ENCODE results near the gene ING4.

Gene ING4

DNA sequence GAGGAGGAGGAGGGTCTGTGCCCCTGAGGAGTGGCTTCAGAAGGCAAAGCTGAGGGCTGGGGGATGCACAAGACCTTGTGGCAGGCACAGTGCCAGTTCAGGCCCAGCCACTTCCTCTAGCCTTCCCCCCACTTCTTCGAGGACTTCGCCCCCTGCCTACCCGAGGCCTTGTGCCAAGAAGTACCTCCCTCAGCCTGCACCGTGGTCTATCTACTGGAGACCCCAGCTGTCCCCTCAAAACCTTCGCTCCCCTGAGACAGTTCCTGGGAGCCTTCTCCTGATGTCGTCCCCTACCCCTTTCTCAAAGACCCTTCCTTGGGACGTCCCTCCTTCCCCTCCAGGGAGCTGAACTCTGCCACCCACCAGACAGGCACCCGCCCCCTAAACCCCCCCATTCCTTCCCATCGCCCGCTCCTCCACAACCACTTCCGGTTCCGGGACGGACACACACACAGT is 25.7 kb upstream of the ING4 start:
- in situ Hi-C loops (cut with MboI; ENCODE audit: low sequenced_read_pairs, unreplicated experiment), result no loop called here
- TF ChIP-seq, protein P1, sequence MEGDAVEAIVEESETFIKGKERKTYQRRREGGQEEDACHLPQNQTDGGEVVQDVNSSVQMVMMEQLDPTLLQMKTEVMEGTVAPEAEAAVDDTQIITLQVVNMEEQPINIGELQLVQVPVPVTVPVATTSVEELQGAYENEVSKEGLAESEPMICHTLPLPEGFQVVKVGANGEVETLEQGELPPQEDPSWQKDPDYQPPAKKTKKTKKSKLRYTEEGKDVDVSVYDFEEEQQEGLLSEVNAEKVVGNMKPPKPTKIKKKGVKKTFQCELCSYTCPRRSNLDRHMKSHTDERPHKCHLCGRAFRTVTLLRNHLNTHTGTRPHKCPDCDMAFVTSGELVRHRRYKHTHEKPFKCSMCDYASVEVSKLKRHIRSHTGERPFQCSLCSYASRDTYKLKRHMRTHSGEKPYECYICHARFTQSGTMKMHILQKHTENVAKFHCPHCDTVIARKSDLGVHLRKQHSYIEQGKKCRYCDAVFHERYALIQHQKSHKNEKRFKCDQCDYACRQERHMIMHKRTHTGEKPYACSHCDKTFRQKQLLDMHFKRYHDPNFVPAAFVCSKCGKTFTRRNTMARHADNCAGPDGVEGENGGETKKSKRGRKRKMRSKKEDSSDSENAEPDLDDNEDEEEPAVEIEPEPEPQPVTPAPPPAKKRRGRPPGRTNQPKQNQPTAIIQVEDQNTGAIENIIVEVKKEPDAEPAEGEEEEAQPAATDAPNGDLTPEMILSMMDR (IDR thresholded peaks at IDR 0.05; ENCODE audit: borderline replicate concordance, control extremely low read depth, extremely low read depth, insufficient read depth, missing control alignments), result no peak
- no peak for DNase-seq (ENCODE audit: low spot score)

DNA sequence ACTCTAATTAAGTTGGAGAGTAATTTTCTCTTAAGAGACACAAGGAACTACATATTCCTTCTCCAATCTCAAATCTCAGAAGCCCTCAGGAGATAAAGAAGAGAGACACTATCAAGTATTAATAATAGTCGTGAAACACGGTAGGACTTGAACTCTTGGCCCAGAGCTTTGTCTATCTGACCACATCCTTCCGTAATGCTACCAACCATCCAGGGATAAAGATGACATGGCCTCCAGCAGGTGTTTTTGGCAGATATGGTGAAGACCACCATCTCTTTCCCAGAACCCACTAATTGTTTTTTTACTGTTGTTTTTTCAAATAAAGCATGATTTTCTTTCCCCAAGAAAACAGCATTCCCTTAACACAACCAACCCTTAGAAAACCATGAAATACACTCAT is 22.9 kb upstream of the ING4 start:
- TF ChIP-seq, protein P1 (IDR thresholded peaks at IDR 0.05; ENCODE audit: borderline replicate concordance, control extremely low read depth, extremely low read depth, insufficient read depth, missing control alignments), result no peak
- in situ Hi-C loops (cut with MboI; ENCODE audit: low sequenced_read_pairs, unreplicated experiment), result no loop called here
- no peak for DNase-seq (ENCODE audit: low spot score)

DNA sequence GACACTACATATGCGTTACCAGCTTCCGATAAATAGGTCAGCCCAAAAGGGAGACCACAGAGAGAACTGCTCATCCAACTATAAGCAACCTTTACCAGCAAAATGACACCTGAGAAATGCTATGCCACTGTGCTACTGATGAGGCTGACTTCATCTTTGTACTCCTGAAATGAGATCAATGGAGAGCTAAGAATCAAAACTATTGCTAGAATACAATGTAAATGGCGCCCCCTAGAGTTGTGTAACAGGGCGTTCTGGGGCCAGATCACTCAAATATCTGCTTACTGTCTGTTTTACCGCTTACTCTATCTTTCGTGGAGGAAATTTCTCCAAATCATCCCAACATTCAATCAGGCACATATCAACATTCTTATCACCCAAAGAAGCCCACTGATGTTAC is 21.7 kb upstream of the ING4 start:
- in situ Hi-C loops (cut with MboI; ENCODE audit: low sequenced_read_pairs, unreplicated experiment), result no loop called here

DNA sequence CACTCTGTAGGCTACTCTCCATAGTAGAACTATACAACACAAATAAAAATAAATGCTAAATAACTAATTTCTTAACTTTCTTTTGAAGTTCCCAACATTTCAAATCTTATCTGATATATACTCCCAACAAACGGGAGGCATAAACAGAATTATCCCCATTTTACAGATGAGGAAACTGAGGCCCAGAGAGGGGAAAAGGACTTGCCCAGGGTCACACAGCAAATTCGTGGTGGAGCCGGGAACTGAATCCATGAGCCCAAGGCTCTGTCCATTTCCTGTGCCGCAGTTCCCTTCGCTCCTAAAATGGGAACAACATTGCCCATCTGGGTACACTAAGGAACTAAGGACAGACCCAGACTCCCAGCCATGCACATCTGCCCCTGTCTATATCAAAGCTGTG is 14.0 kb upstream of the ING4 start:
- TF ChIP-seq, protein P1 (IDR thresholded peaks at IDR 0.05; ENCODE audit: borderline replicate concordance, control extremely low read depth, extremely low read depth, insufficient read depth, missing control alignments), result no peak
- DNase-seq (ENCODE audit: low spot score), result no peak
- in situ Hi-C loops (cut with MboI; ENCODE audit: low sequenced_read_pairs, unreplicated experiment), result no loop called here

More for the DNA sequence above, 21.7 kb upstream of the ING4 start:
- no peak for DNase-seq (ENCODE audit: low spot score)
- TF ChIP-seq, protein P1 (IDR thresholded peaks at IDR 0.05; ENCODE audit: borderline replicate concordance, control extremely low read depth, extremely low read depth, insufficient read depth, missing control alignments), result peak; percentile 35

DNA sequence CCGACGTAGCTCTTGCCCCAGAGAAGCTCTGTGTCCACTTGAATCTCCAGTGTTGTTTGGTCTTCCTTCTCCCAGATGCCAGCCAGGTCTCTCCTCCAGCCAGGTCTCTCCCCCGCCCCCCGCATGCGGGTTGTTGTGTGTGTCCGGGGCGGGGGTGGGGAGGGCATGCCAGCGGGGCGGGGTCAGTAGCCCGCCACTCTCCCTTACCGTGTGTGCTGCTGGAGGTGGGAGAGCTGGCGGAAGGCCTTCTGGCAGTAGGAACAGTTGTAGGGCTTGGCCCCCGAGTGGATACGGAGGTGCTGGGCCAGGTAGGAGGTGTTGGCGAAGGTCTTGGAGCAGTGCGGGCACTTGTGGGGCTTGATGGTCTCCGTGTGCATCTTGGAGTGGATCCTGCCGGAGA is 9.2 kb upstream of the ING4 start:
- in situ Hi-C loops (cut with MboI; ENCODE audit: low sequenced_read_pairs, unreplicated experiment), result no loop called here
- no peak for DNase-seq (ENCODE audit: low spot score)
- TF ChIP-seq, protein P1 (IDR thresholded peaks at IDR 0.05; ENCODE audit: borderline replicate concordance, control extremely low read depth, extremely low read depth, insufficient read depth, missing control alignments), result no peak

DNA sequence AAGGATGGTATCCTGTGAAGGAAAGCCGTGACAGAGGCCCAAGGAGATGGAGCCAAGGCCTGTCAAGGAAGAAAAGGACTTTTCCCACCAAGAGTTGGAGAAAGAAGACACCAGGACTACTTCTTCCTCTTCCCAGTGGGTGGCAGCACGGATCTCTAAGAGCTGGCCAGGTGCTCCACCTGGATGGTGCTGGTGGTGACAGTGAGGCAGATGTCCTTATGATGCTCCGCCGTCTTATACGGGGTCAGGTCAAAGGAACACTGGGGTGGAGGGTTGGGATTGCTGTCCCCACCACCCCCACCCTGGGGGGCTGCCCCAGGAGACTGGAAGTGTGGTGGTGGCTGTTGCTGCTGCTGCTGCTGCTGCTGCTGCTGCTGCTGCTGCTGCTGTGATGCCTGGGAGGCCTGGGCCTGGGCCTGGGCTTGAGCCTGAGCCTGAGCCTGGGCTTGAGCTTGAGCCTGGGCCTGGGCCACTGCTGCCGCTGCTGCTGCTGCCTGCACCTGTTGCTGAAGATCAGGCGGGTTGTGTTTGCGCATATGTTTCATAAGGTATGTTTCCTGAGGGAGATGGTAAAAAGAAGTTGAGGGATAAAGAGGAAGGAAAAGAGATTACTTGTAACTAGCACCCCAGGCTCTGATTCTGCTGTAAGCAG is 4.8 kb upstream of the ING4 start:
- DNase-seq (ENCODE audit: low spot score), result no peak
- in situ Hi-C loops (cut with MboI; ENCODE audit: low sequenced_read_pairs, unreplicated experiment), result no loop called here
- TF ChIP-seq, protein P1 (IDR thresholded peaks at IDR 0.05; ENCODE audit: borderline replicate concordance, control extremely low read depth, extremely low read depth, insufficient read depth, missing control alignments), result peak; percentile 29

Measured in GM13976 (cell line).